Measurements from ENCODE around the gene PCDH19.
"Not testable (repeated sequence)": the region's sequence is repeated elsewhere in the genome, so short reads cannot be mapped to it uniquely, and the experiment has no call there.

Gene PCDH19, protein sequence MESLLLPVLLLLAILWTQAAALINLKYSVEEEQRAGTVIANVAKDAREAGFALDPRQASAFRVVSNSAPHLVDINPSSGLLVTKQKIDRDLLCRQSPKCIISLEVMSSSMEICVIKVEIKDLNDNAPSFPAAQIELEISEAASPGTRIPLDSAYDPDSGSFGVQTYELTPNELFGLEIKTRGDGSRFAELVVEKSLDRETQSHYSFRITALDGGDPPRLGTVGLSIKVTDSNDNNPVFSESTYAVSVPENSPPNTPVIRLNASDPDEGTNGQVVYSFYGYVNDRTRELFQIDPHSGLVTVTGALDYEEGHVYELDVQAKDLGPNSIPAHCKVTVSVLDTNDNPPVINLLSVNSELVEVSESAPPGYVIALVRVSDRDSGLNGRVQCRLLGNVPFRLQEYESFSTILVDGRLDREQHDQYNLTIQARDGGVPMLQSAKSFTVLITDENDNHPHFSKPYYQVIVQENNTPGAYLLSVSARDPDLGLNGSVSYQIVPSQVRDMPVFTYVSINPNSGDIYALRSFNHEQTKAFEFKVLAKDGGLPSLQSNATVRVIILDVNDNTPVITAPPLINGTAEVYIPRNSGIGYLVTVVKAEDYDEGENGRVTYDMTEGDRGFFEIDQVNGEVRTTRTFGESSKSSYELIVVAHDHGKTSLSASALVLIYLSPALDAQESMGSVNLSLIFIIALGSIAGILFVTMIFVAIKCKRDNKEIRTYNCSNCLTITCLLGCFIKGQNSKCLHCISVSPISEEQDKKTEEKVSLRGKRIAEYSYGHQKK (N-terminal part only)

DNA sequence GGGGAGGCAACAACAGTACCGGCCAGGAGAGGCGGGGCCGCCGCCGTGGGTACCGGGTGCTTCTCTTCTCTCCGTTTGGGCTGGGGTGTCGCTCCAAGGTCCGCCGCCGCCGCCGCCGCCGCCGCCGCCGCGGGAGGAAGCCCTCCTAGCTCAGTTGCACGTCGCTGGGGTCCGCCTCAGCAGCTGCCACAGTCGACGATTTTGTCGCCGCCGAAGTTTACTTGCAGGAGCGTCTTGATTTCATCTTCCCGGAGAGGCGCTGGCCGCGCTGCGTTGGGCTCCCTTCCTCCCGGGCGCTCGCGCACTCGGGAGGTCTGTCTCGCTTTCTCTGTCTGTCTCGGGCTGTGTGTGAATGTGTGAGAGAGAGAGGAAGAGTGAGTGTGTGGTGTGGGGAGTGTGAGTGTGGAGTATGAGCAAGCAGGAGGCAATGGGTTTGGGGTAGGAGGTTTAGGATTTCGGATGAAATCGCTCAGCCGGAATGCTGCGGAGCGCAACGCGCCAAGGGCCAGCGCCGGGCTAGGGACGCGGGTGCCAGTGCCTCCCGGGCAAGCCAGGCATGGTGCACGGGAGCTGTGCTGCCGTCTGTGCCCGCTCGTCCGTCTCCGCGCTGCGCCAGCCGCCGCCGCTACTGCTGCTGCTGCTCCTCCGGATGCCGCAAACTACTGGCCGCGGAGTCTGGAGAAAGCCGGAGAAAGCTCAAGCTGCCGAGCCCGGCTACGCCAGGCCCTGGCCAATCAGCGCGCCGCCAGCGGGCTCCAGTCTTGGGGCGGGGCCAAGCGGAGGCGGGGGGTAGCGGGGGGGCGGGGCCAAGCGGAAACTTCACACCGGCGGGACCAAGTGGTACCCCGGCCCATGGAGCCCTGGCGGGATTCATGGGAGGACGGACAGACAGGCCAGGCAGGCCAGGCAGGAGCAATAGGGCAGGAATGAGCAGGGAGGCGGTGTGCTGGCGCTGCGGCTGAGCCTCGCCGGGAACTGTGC is at the start of gene PCDH19:
TSS of gene PCDH19 (minus strand) at position 664 of the 981 bp plus-strand sequence. CDS start 1,676 bp downstream, outside the sequence.
- DNase-seq = no peak

DNA sequence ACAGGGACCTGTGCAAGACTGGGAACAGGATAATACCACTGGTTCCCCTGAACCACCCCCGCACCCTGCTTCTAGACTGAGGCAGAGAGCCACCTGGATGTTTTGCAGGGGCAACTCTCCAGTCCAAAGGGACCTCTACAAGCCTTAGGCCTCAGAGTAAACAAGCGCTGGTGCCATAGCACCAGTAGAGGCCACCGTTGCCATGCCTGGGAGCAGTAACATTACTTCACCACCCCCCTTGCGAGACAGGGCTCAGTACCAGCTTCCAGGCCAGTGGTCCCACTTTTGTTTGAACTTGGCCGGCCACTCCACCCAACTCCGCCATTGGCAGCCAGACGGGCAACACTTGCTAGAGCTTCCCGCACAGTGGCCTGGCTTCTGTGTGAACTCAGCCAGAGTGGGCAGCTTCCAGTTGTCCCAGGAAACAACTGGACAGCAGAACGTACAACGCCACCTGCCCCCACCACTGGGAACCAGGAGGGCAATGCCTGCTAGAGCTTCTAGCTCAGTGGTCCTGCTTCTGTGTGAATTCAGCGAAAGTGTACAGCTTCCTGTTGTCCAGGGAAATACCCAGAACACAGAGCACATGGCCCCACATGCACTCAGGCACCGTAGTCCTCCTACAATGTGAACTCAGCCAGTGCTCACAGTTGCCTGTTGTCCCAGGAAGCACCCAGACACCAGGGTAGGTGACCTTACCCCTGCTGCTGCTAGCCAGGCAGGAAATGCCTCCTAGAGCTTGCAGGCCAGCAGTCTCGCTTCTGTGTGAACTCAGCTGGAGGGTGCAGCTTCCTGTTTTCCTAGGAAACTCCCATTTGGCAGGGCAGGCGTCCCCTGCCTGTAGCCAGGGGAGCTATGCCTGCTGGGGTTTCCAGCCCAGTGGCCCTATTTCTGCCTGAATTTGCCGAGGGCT is 39.9 kb upstream of the PCDH19 start:
- no peak for DNase-seq

- peak; percentile 0 for DNase-seq
Observed at GRCh38 chrX:100447655-100448397, 37.8 kb upstream of the PCDH19 start.

DNA sequence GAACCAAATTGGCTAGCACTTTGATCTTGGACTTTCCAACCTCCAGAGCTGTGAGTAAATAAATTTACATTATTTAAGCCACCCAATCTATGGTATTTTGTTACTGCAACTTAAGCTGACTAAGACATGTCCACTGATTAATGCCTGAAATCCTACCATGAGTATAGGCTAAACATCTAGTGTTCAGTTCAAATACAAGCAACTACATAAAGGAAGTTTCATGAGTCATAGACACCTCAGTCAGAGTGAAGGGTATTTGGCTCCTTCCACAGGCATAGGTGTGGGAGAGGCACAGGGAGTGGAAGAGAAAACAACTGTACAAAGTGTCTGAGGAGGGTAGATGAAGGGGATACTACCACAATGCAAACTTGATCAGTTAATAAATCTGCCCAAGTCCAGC is 35.5 kb upstream of the PCDH19 start:
- DNase-seq = no peak

DNA sequence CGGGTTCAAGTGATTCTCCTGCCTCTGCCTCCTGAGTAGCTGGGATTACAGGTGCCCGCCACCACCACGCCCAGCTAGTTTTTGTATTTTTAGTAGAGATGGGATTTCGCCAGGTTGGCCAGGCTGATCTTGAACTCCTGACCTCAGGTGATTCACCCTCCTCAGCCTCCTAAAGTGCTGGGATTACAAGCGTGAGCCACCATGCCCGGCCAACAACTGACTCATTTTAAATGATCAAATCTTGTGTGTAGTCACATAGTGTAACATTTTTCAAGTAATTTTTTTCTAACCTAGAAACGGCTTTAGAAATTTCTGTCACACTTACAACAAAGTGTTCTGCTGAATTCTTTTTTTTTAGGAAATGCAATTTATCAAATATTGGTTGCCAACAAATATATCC is 31.2 kb upstream of the PCDH19 start:
- DNase-seq = not testable (repeated sequence)

DNA sequence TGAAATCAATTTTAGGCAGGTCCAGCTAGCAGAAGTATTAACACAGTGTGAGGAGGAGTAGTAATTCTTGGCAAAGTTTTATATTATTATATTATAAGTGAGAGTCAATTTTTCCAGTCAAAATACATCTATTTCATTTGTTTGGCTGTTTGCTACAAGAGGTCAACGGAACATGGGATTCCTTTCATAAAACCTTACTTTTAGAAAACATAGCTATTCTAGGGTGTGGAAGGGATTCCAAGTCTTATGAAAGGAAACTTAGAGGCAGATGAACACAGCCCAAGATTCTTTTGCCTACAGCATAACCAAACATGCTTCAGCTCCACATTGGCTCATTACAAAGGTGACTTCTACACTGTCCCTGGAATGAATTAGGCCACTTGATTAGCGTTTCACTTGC is 29.9 kb upstream of the PCDH19 start:
- no peak for DNase-seq

DNA sequence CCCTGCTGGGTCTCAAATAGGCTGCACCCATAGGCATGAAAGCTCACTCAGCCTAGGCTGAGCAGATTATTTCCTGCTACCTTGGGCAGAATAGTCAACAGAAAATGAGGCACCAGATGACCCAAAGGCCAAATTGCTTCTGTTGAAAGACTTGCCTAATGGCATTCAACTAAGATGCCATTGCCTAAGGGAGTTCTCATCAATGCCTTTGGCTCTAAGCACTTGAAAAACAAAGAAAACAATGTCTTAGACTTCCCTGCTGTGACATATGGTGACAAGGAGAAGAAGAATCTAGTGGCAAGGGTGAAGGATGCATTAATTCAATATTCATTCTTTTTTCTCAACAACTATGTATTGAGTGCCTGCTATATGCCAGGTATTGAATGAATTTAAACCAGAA is 25.7 kb upstream of the PCDH19 start:
- no peak for DNase-seq

DNA sequence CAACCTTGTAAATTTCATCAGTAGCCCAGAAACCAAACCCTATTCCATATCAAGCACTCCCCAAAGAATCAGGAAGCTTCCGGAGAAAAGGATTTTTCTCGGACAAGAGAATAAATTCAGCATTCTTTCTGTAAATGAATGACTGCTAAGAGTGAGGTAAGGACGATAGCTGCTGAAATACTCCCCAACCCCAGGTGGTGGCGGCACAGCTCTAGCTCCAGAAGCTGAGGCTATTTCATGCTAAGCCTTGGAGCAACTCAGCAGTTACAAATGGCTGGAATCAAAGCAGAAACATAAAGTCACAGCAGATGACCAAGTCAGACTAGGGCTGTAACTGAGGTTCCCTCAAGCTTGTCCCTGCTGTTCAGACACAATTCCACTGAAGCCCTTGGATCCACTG is 13.9 kb upstream of the PCDH19 start:
- no peak for DNase-seq

- no peak for DNase-seq
Observed at GRCh38 chrX:100418556-100418955, 8.5 kb upstream of the PCDH19 start.

DNA sequence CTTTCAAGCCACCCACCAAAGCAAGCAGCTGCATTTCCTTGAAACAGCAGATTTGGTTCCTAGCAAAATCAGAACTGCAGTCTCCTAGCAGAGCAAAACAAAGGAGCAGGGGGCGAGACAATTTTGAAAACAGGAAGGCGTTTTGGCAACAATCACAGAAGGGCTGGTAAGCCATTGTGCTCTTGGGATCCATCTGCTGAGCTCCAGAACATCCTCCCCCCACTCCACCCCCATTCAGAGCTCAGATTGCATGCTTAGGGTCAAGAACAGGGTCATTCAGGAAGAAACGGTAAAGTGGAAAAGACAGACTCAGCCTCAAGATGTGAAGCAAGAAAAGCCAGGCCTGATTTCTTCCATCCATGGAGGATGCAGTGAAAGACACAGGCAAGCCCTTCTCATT is 7.6 kb upstream of the PCDH19 start:
- no peak for DNase-seq

- peak; percentile 10 for DNase-seq
Observed at GRCh38 chrX:100413229-100413628, 3.2 kb upstream of the PCDH19 start.

GRCh38 chrX:100411802-100412715 is 2.0 kb upstream of the PCDH19 start:
- DNase-seq = no peak

- DNase-seq = no peak
Observed at GRCh38 chrX:100410901-100411801, 1.1 kb upstream of the PCDH19 start.

DNA sequence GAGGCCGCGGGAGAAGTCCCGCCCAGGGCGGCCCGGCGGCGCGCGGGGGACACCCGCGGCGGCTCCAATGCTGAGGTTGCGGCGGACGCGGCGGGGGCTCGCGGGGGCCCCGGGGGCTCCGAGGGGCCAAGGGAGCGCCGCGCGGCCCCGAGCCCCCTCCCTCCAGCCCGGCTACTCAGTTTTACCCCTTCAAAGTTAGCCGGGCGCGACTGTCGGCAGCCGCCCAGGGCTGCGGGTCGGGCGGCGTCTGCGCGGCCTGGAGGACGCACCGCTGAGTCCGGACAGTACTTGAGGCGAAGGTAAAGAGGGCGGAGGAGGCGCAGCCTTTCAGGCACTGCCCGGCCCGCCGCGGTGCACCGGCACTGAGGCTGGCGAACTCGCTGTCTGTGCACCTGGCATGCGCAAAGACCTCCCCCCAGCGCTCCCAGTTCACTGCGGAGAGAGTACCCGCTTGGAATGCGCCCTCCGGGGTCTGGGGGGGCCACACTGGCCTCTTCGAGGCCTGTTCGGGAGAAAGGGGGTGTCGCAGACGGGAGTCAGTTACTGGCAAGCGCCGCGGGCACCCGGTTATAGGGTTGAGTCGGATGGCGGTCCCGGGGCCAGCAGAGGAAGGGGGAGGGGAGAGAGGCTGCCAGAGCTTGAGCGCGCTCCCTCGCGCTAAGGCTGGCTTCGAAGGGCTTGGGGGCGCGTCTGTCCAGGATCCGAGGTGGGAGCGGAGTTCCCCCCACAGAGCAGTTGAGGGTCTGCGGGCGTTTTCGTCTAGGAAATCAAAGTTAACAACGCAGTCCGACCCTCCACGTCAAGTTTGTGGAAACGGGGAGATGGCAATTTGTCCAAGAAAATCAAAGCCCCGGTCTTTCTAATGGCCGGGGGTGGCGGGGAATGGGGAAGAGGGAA is 1.1 kb downstream of the PCDH19 start:
- DNase-seq = no peak

GRCh38 chrX:100407784-100408712 is 2.0 kb downstream of the PCDH19 start:
- no peak for DNase-seq

- no peak for DNase-seq
Observed at GRCh38 chrX:100407147-100407783, 2.8 kb downstream of the PCDH19 start.
